Prostate gland (tissue), 2 donors: Measurements from ENCODE around the gene ATG5. TPM values are rescaled to one million over a fixed set of nuclear protein-coding genes. Genes with fewer than 3 reads are reported as not detected.

Experiments
- DNase-seq: peaks from one replicate; pipeline ENCODE4 v3.0.0-alpha.2; 2019; ENCODE audit warnings: low spot score
- H3K27ac ChIP-seq, 2 donors: fragments of 200-600 bp; sonication (generic); 2 replicates each; pipeline ENCODE4 v1.5.1; 2017 to 2019
- H3K27me3 ChIP-seq: fragments of 200-600 bp; sonication (generic); replicated peaks from 2 replicates; pipeline ENCODE4 v1.5.1; 2019; ENCODE audit not compliant: insufficient read depth
- H3K36me3 ChIP-seq, 2 donors: fragments of 200-600 bp; sonication (generic); 1 replicate in 1 of 2; 2 replicates in 1 of 2; pipeline versions ENCODE4 v1.5.1 to v1.8.1; 2017 to 2019
- H3K4me1 ChIP-seq: fragments of 200-600 bp; sonication (generic); replicated peaks from 2 replicates; pipeline ENCODE4 v1.5.1; 2019
- H3K4me3 ChIP-seq, 2 donors: fragments of 200-600 bp; sonication (generic); 2 replicates each; pipeline ENCODE4 v1.5.1; 2017 to 2019
- H3K9me3 ChIP-seq: fragments of 200-600 bp; sonication (generic); 2 replicates; pipeline ENCODE4 v1.5.1; 2017
- CTCF ChIP-seq, 4 experiments: fragments of 200-600 bp in 2 of 4; fragments of 450-650 bp in 2 of 4; sonication (generic) in 2 of 4; IDR thresholded peaks; 1 replicate in 3 of 4; 2 replicates in 1 of 4; pipeline ENCODE4 v1.5.1; 2016 to 2019; ENCODE audit warnings: antibody characterized with exemption in 4 of 4, mild to moderate bottlenecking in 2 of 4, moderate library complexity in 2 of 4
- POLR2A ChIP-seq: fragments of 450-650 bp; IDR thresholded peaks from one replicate; pipeline ENCODE4 v1.6.1; 2016; ENCODE audit warnings: antibody characterized with exemption, mild to moderate bottlenecking
- POLR2AphosphoS5 ChIP-seq: sonication (generic); formaldehyde crosslinking; IDR thresholded peaks from one replicate; pipeline ENCODE4 v1.6.1; 2017; ENCODE audit warnings: antibody characterized with exemption
- WGBS: methylation state at CpG from one replicate; pipeline ENCODE4 v1.1.5; 2018; 5-methylcytosine and 5-hydroxymethylcytosine counted together
- intact Hi-C: fragments of 100-400 bp; cut with DNase I; formaldehyde crosslinking; loops from one replicate; pipeline ENCODE4 v1.14.2; 2022
- total RNA-seq, 2 donors: library from RNA; depleted of rRNA; stranded (reverse); fragments of >200 nt; gene quantifications; one replicate each; pipeline ENCODE4 v1.1.0, GENCODE V29; 2016

ATG5 gene
- total RNA-seq, 2 donors from 2014 or later: 31.9 to 34.3 TPM

DNA sequence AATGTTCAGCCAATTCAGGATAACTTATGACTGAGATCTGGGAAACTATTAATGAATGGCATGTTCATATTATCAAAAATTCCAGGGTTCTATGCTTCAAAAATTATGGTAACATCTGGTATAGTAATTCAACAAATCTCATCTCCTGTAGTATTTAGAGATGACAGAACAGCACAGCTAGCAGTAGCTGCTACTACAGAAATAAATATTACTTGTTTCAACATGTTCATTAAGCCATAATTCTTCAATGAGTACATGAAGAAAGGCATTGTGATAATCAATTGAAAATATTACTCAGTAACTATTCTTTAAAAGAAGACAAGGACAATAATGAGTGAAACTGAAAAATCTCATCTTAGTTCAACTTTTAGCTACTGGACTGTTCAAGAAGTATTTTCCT is 66.8 kb downstream of the ATG5 start:
- no peaks in the 10 kb centered on the region for H3K27me3 ChIP-seq
- no peaks in the 10 kb centered on the region for H3K4me1 ChIP-seq
- intact Hi-C loops: no loop called here
- H3K36me3 ChIP-seq: no peaks in the 10 kb centered on the region
- no peak overlapping the region for H3K27ac ChIP-seq
- H3K4me3 ChIP-seq: no peak overlapping the region
- no peaks in the 10 kb centered on the region for H3K9me3 ChIP-seq
- DNase-seq: no peak
- no peak for TF ChIP-seq POLR2AphosphoS5
- TF ChIP-seq CTCF (IDR thresholded peaks at IDR 0.05): no peak
- TF ChIP-seq POLR2A: no peak

DNA sequence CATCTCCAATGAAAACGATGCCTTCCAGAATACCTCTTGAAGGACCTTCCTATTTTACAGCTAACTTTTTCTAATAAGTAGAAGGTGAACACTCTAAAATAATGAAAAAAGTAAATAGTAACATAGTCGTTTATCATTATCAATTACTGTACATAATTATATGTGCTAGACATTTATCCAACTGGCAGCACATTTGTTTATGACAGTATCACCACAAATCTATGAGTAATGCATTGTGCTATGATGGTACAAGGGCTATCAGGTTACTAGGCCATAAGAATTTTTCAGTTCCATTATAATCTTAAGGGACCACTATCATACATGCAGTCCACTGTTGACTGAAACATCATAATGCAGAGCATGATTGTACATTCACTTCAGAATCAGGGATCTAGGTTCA is 68.4 kb downstream of the ATG5 start:
- no peaks in the 10 kb centered on the region for H3K4me1 ChIP-seq
- 78% methylated on average over 2 of the region's 2 CpGs for WGBS
- TF ChIP-seq CTCF (IDR thresholded peaks at IDR 0.05): no peak
- TF ChIP-seq POLR2AphosphoS5: no peak
- no peak for TF ChIP-seq POLR2A
- no peaks in the 10 kb centered on the region for H3K9me3 ChIP-seq
- no peak for DNase-seq
- H3K27ac ChIP-seq: no peak overlapping the region
- intact Hi-C loops: no loop called here
- H3K4me3 ChIP-seq: no peak overlapping the region
- no peaks in the 10 kb centered on the region for H3K36me3 ChIP-seq
- no peaks in the 10 kb centered on the region for H3K27me3 ChIP-seq

GRCh38 chr6:106256201-106256968 is 69.2 kb downstream of the ATG5 start:
- no peak for DNase-seq
- 83% methylated on average over 4 of the region's 4 CpGs for WGBS
- no peak overlapping the region for H3K4me3 ChIP-seq
- no peaks in the 10 kb centered on the region for H3K4me1 ChIP-seq
- H3K9me3 ChIP-seq: no peaks in the 10 kb centered on the region
- no peak for TF ChIP-seq POLR2AphosphoS5
- no peak for TF ChIP-seq CTCF (IDR thresholded peaks at IDR 0.05)
- no peak for TF ChIP-seq POLR2A
- no peak overlapping the region for H3K27ac ChIP-seq
- no peaks in the 10 kb centered on the region for H3K36me3 ChIP-seq
- intact Hi-C loops: no loop called here
- no peaks in the 10 kb centered on the region for H3K27me3 ChIP-seq

GRCh38 chr6:106255306-106255705 is 70.3 kb downstream of the ATG5 start:
- Histone ChIP-seq H3K9me3 (no peaks in the 10 kb centered on the region), H3K27ac (no peak overlapping the region), H3K4me3 (no peak overlapping the region), H3K4me1 (no peaks in the 10 kb centered on the region), H3K36me3 (no peaks in the 10 kb centered on the region), H3K27me3 (no peaks in the 10 kb centered on the region)
- intact Hi-C loops: no loop called here
- WGBS: 77% methylated on average over 3 of the region's 3 CpGs
- TF ChIP-seq POLR2A: no peak
- no peak for TF ChIP-seq POLR2AphosphoS5
- TF ChIP-seq CTCF (IDR thresholded peaks at IDR 0.05): no peak
- no peak for DNase-seq

GRCh38 chr6:106254636-106255035 is 70.9 kb downstream of the ATG5 start:
- Histone ChIP-seq H3K4me3 (no peak overlapping the region), H3K27me3 (no peaks in the 10 kb centered on the region), H3K9me3 (no peaks in the 10 kb centered on the region), H3K36me3 (no peaks in the 10 kb centered on the region), H3K4me1 (no peaks in the 10 kb centered on the region), H3K27ac (no peak overlapping the region)
- DNase-seq: no peak
- TF ChIP-seq POLR2AphosphoS5: no peak
- no peak for TF ChIP-seq POLR2A
- TF ChIP-seq CTCF (IDR thresholded peaks at IDR 0.05): no peak
- intact Hi-C loops: no loop called here
